ENCODE data around the gene KREMEN1. TPM values are rescaled to one million over a fixed set of nuclear protein-coding genes. Genes with fewer than 3 reads are reported as not detected.

Gene KREMEN1
- polyA plus RNA-seq, 1 of the 3 experiments (the other 2 are of a cell fraction) = 10.0 TPM

GRCh38 chr22:29208879-29209623, 136.2 kb downstream of the KREMEN1 start:
- H3K9me3 ChIP-seq = no peaks in the 10 kb centered on the region
- no peaks in the 10 kb centered on the region for H3F3A ChIP-seq (replicated peaks; ENCODE audit: insufficient read depth)
- ChIA-PET POLR2A (interaction anchor here (0.6 kb wide), 1 partner anchor 16 kb away, joined by 3 read pairs; no protein-coding TSS in a partner anchor), CTCF (interaction anchor here (1.2 to 4.1 kb wide), 4 partner anchors 12 to 104 kb away, joined by 3 to 27 read pairs (median 4); no protein-coding TSS in a partner anchor)
- H3K9ac ChIP-seq = no peak overlapping the region
- H4K20me1 ChIP-seq (ENCODE audit: insufficient read depth) = no peaks in the 10 kb centered on the region
- H3K4me3 ChIP-seq (ENCODE audit: low read depth in 2 of 2, low read length in 1 of 2) = no peak overlapping the region
- no peaks in the 10 kb centered on the region for H3K36me3 ChIP-seq (replicated peaks in 1 of 2; ENCODE audit: control insufficient read depth in 1 of 2, insufficient read depth in 2 of 2, low read length in 1 of 2)
- 90% methylated on average over 16 of the region's 17 CpGs for WGBS (ENCODE audit: low lambda C conversion rate)
- no peak overlapping the region for H3K4me2 ChIP-seq
- H3K4me1 ChIP-seq (ENCODE audit: control insufficient read depth in 1 of 2, insufficient read depth in 2 of 2, low read depth in 1 of 2, low read length in 1 of 2) = peaks cover 0 to 7% of the 10 kb centered on the region in 2 experiments; a peak in 1 of 4 replicates
- no peak for TF ChIP-seq YY1 (IDR thresholded peaks at IDR 0.05; ENCODE audit: low read depth)
- no peak for TF ChIP-seq RXRA (IDR thresholded peaks at IDR 0.05; ENCODE audit: borderline replicate concordance, low read depth)
- TF ChIP-seq SMC3 (IDR thresholded peaks at IDR 0.05; ENCODE audit: low read depth, low read length) = no peak
- H3K27me3 ChIP-seq (ENCODE audit: insufficient read depth) = no peaks in the 10 kb centered on the region; the same call in 1 of the 2 replicates
- no peaks in the 10 kb centered on the region for H3K79me2 ChIP-seq (ENCODE audit: insufficient read depth)
- DNase-seq = peak; percentile 66
- H3K9me2 ChIP-seq = no peaks in the 10 kb centered on the region
- no peak overlapping the region for H2AFZ ChIP-seq (ENCODE audit: low read depth)
- H3K27ac ChIP-seq (ENCODE audit: low read depth in 2 of 2, low read length in 1 of 2) = no peak overlapping the region

DNA sequence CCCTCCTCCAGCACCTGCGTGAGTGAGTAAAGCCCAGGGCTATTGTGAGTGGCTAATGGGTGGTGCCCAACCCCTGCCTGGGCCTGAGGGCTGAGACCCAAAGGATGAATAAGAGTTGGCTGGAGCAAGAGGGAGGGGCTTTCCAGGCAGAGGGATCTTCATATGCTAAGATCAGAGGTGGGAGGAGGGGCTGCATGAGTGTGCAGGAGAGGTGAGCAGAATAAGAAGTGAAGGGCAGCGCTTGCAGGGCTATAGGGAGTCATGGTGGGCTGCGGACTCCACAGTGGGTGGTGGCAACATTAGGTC, 136.7 kb downstream of the KREMEN1 start:
- Histone ChIP-seq H3K9ac (no peak overlapping the region), H2AFZ (ENCODE audit: low read depth) (no peak overlapping the region), H3K9me3 (no peaks in the 10 kb centered on the region), H3K9me2 (no peaks in the 10 kb centered on the region), H3K4me3 (ENCODE audit: low read depth in 2 of 2, low read length in 1 of 2) (no peak overlapping the region), H3K27me3 (ENCODE audit: insufficient read depth) (no peaks in the 10 kb centered on the region; the same call in 1 of the 2 replicates), H3K36me3 (replicated peaks in 1 of 2; ENCODE audit: control insufficient read depth in 1 of 2, insufficient read depth in 2 of 2, low read length in 1 of 2) (no peaks in the 10 kb centered on the region), H3K4me1 (ENCODE audit: control insufficient read depth in 1 of 2, insufficient read depth in 2 of 2, low read depth in 1 of 2, low read length in 1 of 2) (peaks cover 0 to 7% of the 10 kb centered on the region in 2 experiments; a peak in 1 of 4 replicates), H3K79me2 (ENCODE audit: insufficient read depth) (no peaks in the 10 kb centered on the region), H4K20me1 (ENCODE audit: insufficient read depth) (no peaks in the 10 kb centered on the region), H3F3A (replicated peaks; ENCODE audit: insufficient read depth) (no peaks in the 10 kb centered on the region), H3K27ac (ENCODE audit: low read depth in 2 of 2, low read length in 1 of 2) (no peak overlapping the region), H3K4me2 (no peak overlapping the region)
- DNase-seq = no peak
- ChIA-PET POLR2A (interaction anchor here (0.6 kb wide), 1 partner anchor 16 kb away, joined by 3 read pairs; no protein-coding TSS in a partner anchor), CTCF (interaction anchor here (0.7 to 4.1 kb wide), 3 partner anchors 20 to 114 kb away, joined by 3 to 27 read pairs (median 3); no protein-coding TSS in a partner anchor)
- 82% methylated on average over 3 of the region's 3 CpGs for WGBS (ENCODE audit: low lambda C conversion rate)
- TF ChIP-seq YY1 (IDR thresholded peaks at IDR 0.05; ENCODE audit: low read depth) (no peak), ELF1 (IDR thresholded peaks at IDR 0.05) (no peak), ZBTB33 (IDR thresholded peaks at IDR 0.05; ENCODE audit: borderline replicate concordance, low read depth) (no peak), GATA2 (CRISPR knock-in tag; IDR thresholded peaks at IDR 0.05) (no peak), JUND (IDR thresholded peaks at IDR 0.05) (no peak)

GRCh38 chr22:29211066-29211465, 138.2 kb downstream of the KREMEN1 start:
- H3K9ac ChIP-seq = no peak overlapping the region
- H3K9me3 ChIP-seq = no peaks in the 10 kb centered on the region
- no peak for DNase-seq
- WGBS (ENCODE audit: low lambda C conversion rate) = 85% methylated on average over 8 of the region's 11 CpGs
- no peaks in the 10 kb centered on the region for H3F3A ChIP-seq (replicated peaks; ENCODE audit: insufficient read depth)
- POLR2A ChIA-PET = no interaction called here
- no peaks in the 10 kb centered on the region for H4K20me1 ChIP-seq (ENCODE audit: insufficient read depth)
- no peaks in the 10 kb centered on the region; the same call in 1 of the 2 replicates for H3K27me3 ChIP-seq (ENCODE audit: insufficient read depth)
- H3K4me1 ChIP-seq (ENCODE audit: control insufficient read depth in 1 of 2, insufficient read depth in 2 of 2, low read depth in 1 of 2, low read length in 1 of 2) = peaks cover 0 to 4% of the 10 kb centered on the region in 2 experiments; a peak in 1 of 4 replicates
- H3K4me3 ChIP-seq (ENCODE audit: low read depth in 2 of 2, low read length in 1 of 2) = no peak overlapping the region
- H3K4me2 ChIP-seq = no peak overlapping the region
- TF ChIP-seq, protein P1, sequence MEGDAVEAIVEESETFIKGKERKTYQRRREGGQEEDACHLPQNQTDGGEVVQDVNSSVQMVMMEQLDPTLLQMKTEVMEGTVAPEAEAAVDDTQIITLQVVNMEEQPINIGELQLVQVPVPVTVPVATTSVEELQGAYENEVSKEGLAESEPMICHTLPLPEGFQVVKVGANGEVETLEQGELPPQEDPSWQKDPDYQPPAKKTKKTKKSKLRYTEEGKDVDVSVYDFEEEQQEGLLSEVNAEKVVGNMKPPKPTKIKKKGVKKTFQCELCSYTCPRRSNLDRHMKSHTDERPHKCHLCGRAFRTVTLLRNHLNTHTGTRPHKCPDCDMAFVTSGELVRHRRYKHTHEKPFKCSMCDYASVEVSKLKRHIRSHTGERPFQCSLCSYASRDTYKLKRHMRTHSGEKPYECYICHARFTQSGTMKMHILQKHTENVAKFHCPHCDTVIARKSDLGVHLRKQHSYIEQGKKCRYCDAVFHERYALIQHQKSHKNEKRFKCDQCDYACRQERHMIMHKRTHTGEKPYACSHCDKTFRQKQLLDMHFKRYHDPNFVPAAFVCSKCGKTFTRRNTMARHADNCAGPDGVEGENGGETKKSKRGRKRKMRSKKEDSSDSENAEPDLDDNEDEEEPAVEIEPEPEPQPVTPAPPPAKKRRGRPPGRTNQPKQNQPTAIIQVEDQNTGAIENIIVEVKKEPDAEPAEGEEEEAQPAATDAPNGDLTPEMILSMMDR (IDR thresholded peaks at IDR 0.05) = no peak
- TF ChIP-seq ELF1 (IDR thresholded peaks at IDR 0.05) (no peak), EZH2phosphoT487 (IDR thresholded peaks at IDR 0.05; ENCODE audit: borderline replicate concordance, low read depth) (no peak), RFX5 (IDR thresholded peaks at IDR 0.05; ENCODE audit: low read length) (no peak), NFIC (IDR thresholded peaks at IDR 0.05; ENCODE audit: borderline replicate concordance) (no peak), CHD2 (IDR thresholded peaks at IDR 0.05; ENCODE audit: low read length, partially characterized antibody) (no peak), SMC3 (IDR thresholded peaks at IDR 0.05; ENCODE audit: low read depth, low read length) (no peak), MEF2A (IDR thresholded peaks at IDR 0.05; ENCODE audit: borderline replicate concordance, low read depth) (no peak)
- TF ChIP-seq, protein P2, sequence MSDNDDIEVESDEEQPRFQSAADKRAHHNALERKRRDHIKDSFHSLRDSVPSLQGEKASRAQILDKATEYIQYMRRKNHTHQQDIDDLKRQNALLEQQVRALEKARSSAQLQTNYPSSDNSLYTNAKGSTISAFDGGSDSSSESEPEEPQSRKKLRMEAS (IDR thresholded peaks at IDR 0.05; ENCODE audit: low read depth) = no peak
- no peaks in the 10 kb centered on the region for H3K79me2 ChIP-seq (ENCODE audit: insufficient read depth)
- no peak overlapping the region for H3K27ac ChIP-seq (ENCODE audit: low read depth in 2 of 2, low read length in 1 of 2)
- CTCF ChIA-PET = interaction anchor here (4.1 kb wide), 1 partner anchor 34 kb away, joined by 27 read pairs; no protein-coding TSS in a partner anchor
- no peak overlapping the region for H2AFZ ChIP-seq (ENCODE audit: low read depth)
- H3K9me2 ChIP-seq = no peaks in the 10 kb centered on the region
- H3K36me3 ChIP-seq (replicated peaks in 1 of 2; ENCODE audit: control insufficient read depth in 1 of 2, insufficient read depth in 2 of 2, low read length in 1 of 2) = no peaks in the 10 kb centered on the region
